GM12892 (cell line): ENCODE data around the gene RAPGEF1.

Experiments used
- POLR2A ChIP-seq: IDR thresholded peaks from 2 replicates; pipeline ENCODE4 v1.6.1; 2011; ENCODE audit warnings: low read depth, low read length, control low read depth
- POLR2AphosphoS5 ChIP-seq: IDR thresholded peaks from 2 replicates; pipeline ENCODE4 v1.6.1; 2011; ENCODE audit warnings: low read depth, low read length, control low read depth
- TAF1 ChIP-seq: IDR thresholded peaks from 2 replicates; pipeline ENCODE4 v1.6.1; 2011; ENCODE audit warnings: low read depth, mild to moderate bottlenecking, control low read depth, low read length, borderline replicate concordance

DNA sequence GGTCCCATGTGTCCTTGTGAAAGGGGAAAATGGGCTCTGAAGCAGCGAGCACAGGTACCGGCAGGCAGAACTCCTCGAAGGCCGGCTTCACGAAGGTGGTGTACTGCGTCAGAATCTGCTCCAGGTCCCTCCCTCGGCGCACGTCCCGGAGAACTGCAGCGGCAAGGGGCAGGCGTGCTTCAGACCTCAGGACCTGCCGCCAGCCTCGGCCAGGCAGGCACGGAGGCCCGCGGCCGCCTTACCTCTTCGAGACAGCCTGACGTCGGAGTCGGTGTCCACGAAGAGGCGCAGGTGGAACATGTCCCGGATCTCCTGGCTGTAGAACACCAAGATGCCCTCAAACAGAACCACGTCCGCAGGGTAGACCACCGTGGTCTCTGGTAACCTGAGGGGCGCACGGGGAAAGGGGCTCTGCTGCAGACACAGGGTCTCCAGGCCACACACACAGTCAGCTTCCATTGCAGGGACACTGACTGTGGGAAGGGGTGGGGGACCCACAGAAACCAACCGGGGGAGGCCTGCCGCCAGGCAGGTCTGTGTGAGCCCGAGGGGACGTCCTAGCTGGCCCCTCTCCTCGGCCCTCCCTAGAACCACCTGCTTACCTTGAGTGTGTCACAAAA lies 210.9 kb downstream of the RAPGEF1 start:
- no peak for TF ChIP-seq POLR2A
- no peak for TF ChIP-seq TAF1
- no peak for TF ChIP-seq POLR2AphosphoS5
